Stimulated activated CD4-positive, alpha-beta T cell treated with anti-CD3 and anti-CD28 coated beads, Interleukin-1b, Interleukin-23, amount 100 ng/mL, for 4 hours (primary cell): Measurements from ENCODE around the gene CNP.
A peak's percentile ranks its signal among the peaks of the same experiment; 100 is the strongest.

ENCODE experiments used
- DNase-seq, 2 donors: peaks; one replicate each; pipeline ENCODE4 v3.0.0-alpha.2; 2020; ENCODE audit warnings: low read depth in 2 of 2

The CNP gene

GRCh38 chr17:41942626-41943373 is 23.8 kb upstream of the CNP start:
- DNase-seq, result no peak

GRCh38 chr17:41943492-41943891 is 23.1 kb upstream of the CNP start:
- no peak for DNase-seq

GRCh38 chr17:41944943-41945342 is 21.7 kb upstream of the CNP start:
- no peak for DNase-seq

- DNase-seq, result no peak
Observed at GRCh38 chr17:41948762-41949460, 17.7 kb upstream of the CNP start.

GRCh38 chr17:41956522-41956921 is 10.1 kb upstream of the CNP start:
- DNase-seq, result no peak

GRCh38 chr17:41957031-41957868 is 9.3 kb upstream of the CNP start:
- no peak for DNase-seq

GRCh38 chr17:41957869-41958439 is 8.6 kb upstream of the CNP start:
- no peak for DNase-seq

GRCh38 chr17:41959030-41959335 is 7.6 kb upstream of the CNP start:
- DNase-seq, result no peak

GRCh38 chr17:41959336-41960095 is 7.1 kb upstream of the CNP start:
- DNase-seq, result no peak

GRCh38 chr17:41962111-41962510 is 4.5 kb upstream of the CNP start:
- DNase-seq, result no peak

- DNase-seq, result peak; percentile 57 to 58
Observed at GRCh38 chr17:41962768-41963434, 3.7 kb upstream of the CNP start.

GRCh38 chr17:41965694-41966462 is 717 bp upstream of the CNP start:
- DNase-seq, result peak; percentile 38 to 53

- peak; percentile 15 to 21 for DNase-seq
Observed at GRCh38 chr17:41967141-41967920, 736 bp downstream of the CNP start.

- no peak for DNase-seq
Observed at GRCh38 chr17:41967921-41968578, 1.5 kb downstream of the CNP start.

- no peak for DNase-seq
Observed at GRCh38 chr17:41968676-41969075, 2.1 kb downstream of the CNP start.

- no peak for DNase-seq
Observed at GRCh38 chr17:41970901-41971331, 4.3 kb downstream of the CNP start.

GRCh38 chr17:41971721-41972523 is 5.3 kb downstream of the CNP start:
- DNase-seq, result no peak
